Pancreas (tissue), 10 donors: ENCODE measurements around the gene ADGRA1. TPM values are rescaled to one million over a fixed set of nuclear protein-coding genes. Genes with fewer than 3 reads are reported as not detected.
"Not testable (repeated sequence)": the region's sequence is repeated elsewhere in the genome, so short reads cannot be mapped to it uniquely, and the experiment has no call there.

Source experiments
- ATAC-seq, 4 donors: fragments of 200-7000 bp; cut with Tn5 transposase; one replicate each; pipeline versions ENCODE4 v1.8.0 to v1.9.1; 2020; ENCODE audit warnings: mild to moderate bottlenecking in 4 of 4, moderate library complexity in 4 of 4
- DNase-seq, 6 donors: peaks; one replicate each; pipeline ENCODE4 v3.0.0-alpha.2; 2020
- FAIRE-seq: peaks from 2 replicates; lab custom pipeline; 2012; peaks lifted over from hg19 to GRCh38; lab: Jason Lieb, UNC
- H3K27ac ChIP-seq, 4 donors: fragments of 200-600 bp; sonication (generic); 1 replicate in 3 of 4; 2 replicates in 1 of 4; pipeline versions ENCODE4 v1.5.0 to v1.8.0; 2020
- H3K27me3 ChIP-seq, 4 donors: fragments of 200-600 bp; one replicate each; pipeline ENCODE4 v1.8.0; 2021
- H3K36me3 ChIP-seq, 3 donors: fragments of 200-600 bp; sonication (generic) in 1 of 3; one replicate each; pipeline versions ENCODE4 v1.5.0 to v1.8.0; 2020 to 2021
- H3K4me1 ChIP-seq, 3 donors: fragments of 200-600 bp; one replicate each; pipeline ENCODE4 v1.8.0; 2021
- H3K4me3 ChIP-seq, 4 donors: fragments of 200-600 bp; sonication (generic) in 2 of 4; one replicate each; pipeline versions ENCODE4 v1.5.0 to v1.8.0; 2020 to 2021
- H3K9me3 ChIP-seq, 4 donors: fragments of 200-600 bp; one replicate each; pipeline ENCODE4 v1.8.0; 2021
- CTCF ChIP-seq, 4 donors: fragments of 200-600 bp; sonication (generic) in 3 of 4; IDR thresholded peaks; one replicate each; pipeline versions ENCODE4 v1.5.0 to v1.8.0; 2021; ENCODE audit warnings: antibody characterized with exemption in 4 of 4
- WGBS, 2 donors: extraction: QIAGEN DNeasy Blood & Tissue Kit; methylation state at CpG; one replicate each; pipeline ENCODE4 v1.1.7; 2013; 5-methylcytosine and 5-hydroxymethylcytosine counted together
- intact Hi-C, 3 donors: fragments of 100-400 bp; cut with DNase I; formaldehyde crosslinking; loops; one replicate each; pipeline versions ENCODE4 v1.11.1 to v1.14.2; 2022
- polyA plus RNA-seq, 2 donors: library from polyadenylated mRNA; stranded (reverse); fragments of 200-250 nt; gene quantifications; one replicate each; pipeline ENCODE4 v1.2.3, GENCODE V29; 2013
- total RNA-seq, 6 donors: library from RNA; stranded (reverse); fragmentation: NEBNext Ultra II Directional in 4 of 6; extraction: Animal tissue kit (Norgen Biotek cat#: 25700) in 4 of 6; gene quantifications; one replicate each; pipeline versions ENCODE4 v1.2.1 to v1.2.4, GENCODE V29; 2021 to 2023
- donor health status: healthy with polysubstance abuse.
- donor health status: DM: no; HTN: no; CAD: no; lungs with moderate emphysema.
- donor health status: DM: no; HTN: no; CAD: no.
- donor health status: control.
- donor health status: control.
- donor health status: Bipolar disorder and iron deficiency.
- donor health status: DM: yes; HTN: yes; CAD: no.
- donor health status: DM: no; HTN: no; CAD: no.
- donor health status: DM: no; HTN: no; CAD: no.
- donor health status: DM: yes; HTN: yes; CAD: no.

ADGRA1 gene
- total and polyA plus RNA-seq, 8 donors, result 0.03 to 0.85 (median 0.12) TPM; not detected in 1

- DNase-seq (peak in 1 of 6 donors; percentile 44), FAIRE-seq (no peak), ATAC-seq (no peak)
- Histone ChIP-seq H3K27me3 (no peaks in the 10 kb centered on the region), H3K9me3 (no peaks in the 10 kb centered on the region), H3K27ac (no peak overlapping the region), H3K4me3 (no peak overlapping the region), H3K36me3 (no peaks in the 10 kb centered on the region), H3K4me1 (no peaks in the 10 kb centered on the region)
- TF ChIP-seq CTCF (IDR thresholded peaks at IDR 0.05), result no peak
- intact Hi-C loops, result no loop called here
- 78 to 90% methylated on average over 18 of the region's 18 CpGs for WGBS, 2 donors
These were observed 18.8 kb downstream of the ADGRA1 start for GRCh38 chr10:133106516-133106915.

GRCh38 chr10:133107442-133107841, 19.7 kb downstream of the ADGRA1 start:
- ATAC-seq (no peak), DNase-seq (no peak)
- no peak for TF ChIP-seq CTCF (IDR thresholded peaks at IDR 0.05)

DNA sequence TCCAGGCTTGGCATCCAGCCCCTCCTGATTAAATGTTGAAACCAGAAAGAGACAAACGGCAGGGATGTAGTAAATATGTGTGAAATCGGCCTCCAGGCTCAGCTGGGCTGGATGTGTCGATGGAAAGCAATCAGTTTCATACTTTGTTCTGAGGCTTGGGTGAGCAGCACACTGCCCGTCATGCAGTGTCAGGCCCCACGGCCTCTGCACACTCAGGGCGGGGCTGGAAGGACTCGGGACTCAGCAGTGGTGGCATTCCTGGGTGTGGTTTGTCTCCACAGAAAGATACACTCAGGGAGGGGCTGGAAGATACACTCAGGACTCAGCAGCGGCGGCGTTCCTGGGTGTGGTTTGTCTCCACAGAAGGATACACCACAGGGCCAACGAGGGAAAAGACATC, 22.0 kb downstream of the ADGRA1 start:
- TF ChIP-seq CTCF (IDR thresholded peaks at IDR 0.05), result no peak
- peak in 2 of 6 donors; percentile 37 to 53 for DNase-seq
- FAIRE-seq, result no peak
- H3K27ac ChIP-seq, result peak overlapping the region; percentile 47 to 67 (median 64)
- H3K4me1 ChIP-seq, result no peaks in the 10 kb centered on the region
- no peaks in the 10 kb centered on the region for H3K36me3 ChIP-seq
- H3K27me3 ChIP-seq, result no peaks in the 10 kb centered on the region
- intact Hi-C loops, result no loop called here
- no peak overlapping the region for H3K4me3 ChIP-seq
- 32 to 38% methylated on average over 11 of the region's 11 CpGs for WGBS, 2 donors
- ATAC-seq, result peak; percentile 48 to 73 (median 56)
- H3K9me3 ChIP-seq, result no peaks in the 10 kb centered on the region

More at GRCh38 chr10:133107442-133107841, 19.7 kb downstream of the ADGRA1 start:
- Histone ChIP-seq H3K36me3 (no peaks in the 10 kb centered on the region), H3K4me3 (no peak overlapping the region), H3K27me3 (no peaks in the 10 kb centered on the region), H3K9me3 (no peaks in the 10 kb centered on the region), H3K4me1 (no peaks in the 10 kb centered on the region), H3K27ac (no peak overlapping the region)
- FAIRE-seq, result no peak
- intact Hi-C loops, result no loop called here
- WGBS, 2 donors, result 73 to 86% methylated on average over 1 of the region's 1 CpG

- no peaks in the 10 kb centered on the region for H3K4me1 ChIP-seq
- 20 to 24% methylated on average over 13 of the region's 13 CpGs for WGBS, 2 donors
- peak overlapping the region; percentile 47 to 67 (median 64) for H3K27ac ChIP-seq
- H3K27me3 ChIP-seq, result no peaks in the 10 kb centered on the region
- no peaks in the 10 kb centered on the region for H3K36me3 ChIP-seq
- H3K4me3 ChIP-seq, result no peak overlapping the region
- no peak for TF ChIP-seq CTCF (IDR thresholded peaks at IDR 0.05)
- FAIRE-seq, result no peak
- DNase-seq, result peak in 5 of 6 donors; percentile 54 to 81 (median 74)
- H3K9me3 ChIP-seq, result no peaks in the 10 kb centered on the region
- intact Hi-C loops, result no loop called here
- peak; percentile 85 to 97 (median 89) for ATAC-seq
These were observed 22.4 kb downstream of the ADGRA1 start for GRCh38 chr10:133110133-133110532.

DNA sequence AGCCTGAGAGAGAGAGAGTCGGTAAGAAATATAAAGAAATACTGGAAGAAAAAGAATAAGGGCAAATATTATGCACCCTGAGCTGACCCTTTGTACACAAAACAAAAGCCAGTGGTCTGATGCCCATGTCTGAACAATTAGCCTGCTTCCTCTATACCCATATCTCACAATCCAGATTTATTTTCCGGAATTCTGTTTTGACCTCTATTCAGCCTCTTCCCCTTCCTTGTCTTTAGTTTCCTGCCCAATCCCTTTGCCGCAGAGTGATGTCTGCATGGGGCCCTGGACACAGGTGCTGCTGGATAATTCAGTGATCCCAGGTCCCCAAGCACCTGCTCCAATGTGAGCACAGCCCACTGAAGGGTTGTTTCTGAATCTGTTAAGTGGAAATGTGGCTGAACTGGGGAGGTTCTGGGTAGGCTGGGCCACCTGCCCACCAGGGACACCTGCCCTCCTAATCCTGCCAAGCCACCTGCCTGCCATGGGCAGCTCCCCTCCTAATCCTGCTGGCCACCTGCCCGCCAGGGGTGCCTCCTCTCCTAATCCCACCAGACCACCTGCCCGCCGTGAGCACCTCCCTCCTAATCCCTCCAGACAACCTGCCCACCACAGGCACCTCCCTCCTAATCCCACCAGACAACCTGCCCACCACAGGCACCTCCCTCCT, 23.0 kb downstream of the ADGRA1 start:
- DNase-seq, result peak in 1 of 6 donors; percentile 51
- intact Hi-C loops, result no loop called here
- ATAC-seq, result no peak
- peak overlapping the region; percentile 22 to 67 (median 56) for H3K27ac ChIP-seq
- no peaks in the 10 kb centered on the region for H3K36me3 ChIP-seq
- 50 to 72% methylated on average over 4 to 6 of the region's 6 CpGs for WGBS, 2 donors
- no peaks in the 10 kb centered on the region for H3K9me3 ChIP-seq
- TF ChIP-seq CTCF (IDR thresholded peaks at IDR 0.05), result no peak
- no peak for FAIRE-seq
- H3K4me1 ChIP-seq, result no peaks in the 10 kb centered on the region
- H3K4me3 ChIP-seq, result no peak overlapping the region
- no peaks in the 10 kb centered on the region for H3K27me3 ChIP-seq

GRCh38 chr10:133111640-133112039, 23.9 kb downstream of the ADGRA1 start:
- WGBS, 2 donors, result 6 to 26% methylated on average over 3 to 6 of the region's 7 CpGs
- H3K4me3 ChIP-seq, H3K27ac ChIP-seq, H3K27me3 ChIP-seq, H3K36me3 ChIP-seq, intact Hi-C loops, H3K4me1 ChIP-seq, H3K9me3 ChIP-seq, ATAC-seq: not testable (repeated sequence)
- peak in 1 of 6 donors; percentile 63 for DNase-seq
- peak; percentile 9 for FAIRE-seq
